Sigmoid colon (tissue), 3 donors: ENCODE data around the gene MRPL53.

Experiments
- POLR2A ChIP-seq, 2 donors: fragments of 450-650 bp; IDR thresholded peaks; one replicate each; pipeline ENCODE4 v1.6.1; 2016; ENCODE audit warnings: antibody characterized with exemption in 2 of 2, mild to moderate bottlenecking in 2 of 2, moderate library complexity in 2 of 2
- TF ChIP-seq, protein P1 (sequence below), 4 experiments: fragments of 450-650 bp in 3 of 4; fragments of 200-600 bp in 1 of 4; IDR thresholded peaks; one replicate each; pipeline ENCODE4 v1.5.1; 2016 to 2019; ENCODE audit warnings: antibody characterized with exemption in 4 of 4, mild to moderate bottlenecking in 3 of 4, moderate library complexity in 2 of 4

DNA sequence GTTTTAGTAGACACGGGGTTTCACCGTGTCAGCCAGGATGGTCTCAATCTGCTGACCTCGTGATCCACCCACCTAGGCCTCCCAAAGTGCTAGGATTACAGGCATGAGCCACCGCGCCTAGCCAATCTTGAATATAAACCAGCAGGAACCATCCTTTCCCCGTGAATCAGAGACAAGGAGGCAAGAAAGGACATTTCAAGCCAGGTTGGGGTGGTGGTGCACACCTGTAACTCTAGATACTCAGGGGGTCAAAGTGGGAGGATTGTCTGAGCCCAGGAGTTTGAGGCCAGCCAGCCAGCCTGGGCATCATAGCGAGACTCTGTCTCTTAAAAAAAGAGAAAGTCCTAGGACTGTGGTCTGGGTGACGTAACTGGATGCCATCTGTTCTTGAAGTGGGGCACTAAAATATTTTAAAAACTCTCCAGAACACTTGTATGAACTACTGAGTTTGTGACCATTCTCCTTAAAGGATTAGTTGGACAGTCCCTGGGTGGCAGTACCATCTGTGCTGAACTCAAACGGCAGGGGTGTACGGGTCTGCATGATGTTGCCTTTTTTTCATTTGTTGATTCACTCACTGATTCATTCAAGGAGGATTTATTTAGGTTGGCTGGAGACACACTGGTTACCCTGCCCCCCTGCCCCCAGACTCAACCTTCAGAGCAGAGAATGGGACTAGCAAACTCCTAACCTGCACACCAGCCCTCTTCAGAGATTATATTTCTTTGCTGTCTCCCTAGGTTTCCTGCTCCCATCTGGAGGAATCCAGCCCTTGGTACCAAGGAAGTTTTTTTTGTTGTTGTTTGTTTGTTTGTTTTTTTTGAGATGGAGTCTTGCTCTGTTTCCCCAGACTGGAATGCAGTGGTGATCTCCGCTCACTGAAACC lies 38.9 kb upstream of the MRPL53 start:
- no peak for TF ChIP-seq POLR2A (IDR thresholded peaks at IDR 0.05)
- TF ChIP-seq, protein P1, sequence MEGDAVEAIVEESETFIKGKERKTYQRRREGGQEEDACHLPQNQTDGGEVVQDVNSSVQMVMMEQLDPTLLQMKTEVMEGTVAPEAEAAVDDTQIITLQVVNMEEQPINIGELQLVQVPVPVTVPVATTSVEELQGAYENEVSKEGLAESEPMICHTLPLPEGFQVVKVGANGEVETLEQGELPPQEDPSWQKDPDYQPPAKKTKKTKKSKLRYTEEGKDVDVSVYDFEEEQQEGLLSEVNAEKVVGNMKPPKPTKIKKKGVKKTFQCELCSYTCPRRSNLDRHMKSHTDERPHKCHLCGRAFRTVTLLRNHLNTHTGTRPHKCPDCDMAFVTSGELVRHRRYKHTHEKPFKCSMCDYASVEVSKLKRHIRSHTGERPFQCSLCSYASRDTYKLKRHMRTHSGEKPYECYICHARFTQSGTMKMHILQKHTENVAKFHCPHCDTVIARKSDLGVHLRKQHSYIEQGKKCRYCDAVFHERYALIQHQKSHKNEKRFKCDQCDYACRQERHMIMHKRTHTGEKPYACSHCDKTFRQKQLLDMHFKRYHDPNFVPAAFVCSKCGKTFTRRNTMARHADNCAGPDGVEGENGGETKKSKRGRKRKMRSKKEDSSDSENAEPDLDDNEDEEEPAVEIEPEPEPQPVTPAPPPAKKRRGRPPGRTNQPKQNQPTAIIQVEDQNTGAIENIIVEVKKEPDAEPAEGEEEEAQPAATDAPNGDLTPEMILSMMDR (IDR thresholded peaks at IDR 0.05), result no peak
